Measurements from ENCODE around the gene SLC41A3. TPM values are rescaled to one million over a fixed set of nuclear protein-coding genes. Genes with fewer than 3 reads are reported as not detected.
"Not testable (repeated sequence)": the region's sequence is repeated elsewhere in the genome, so short reads cannot be mapped to it uniquely, and the experiment has no call there.

SLC41A3 gene
- total RNA-seq, 1 donor from 2014 or later = 22.9 TPM

DNA sequence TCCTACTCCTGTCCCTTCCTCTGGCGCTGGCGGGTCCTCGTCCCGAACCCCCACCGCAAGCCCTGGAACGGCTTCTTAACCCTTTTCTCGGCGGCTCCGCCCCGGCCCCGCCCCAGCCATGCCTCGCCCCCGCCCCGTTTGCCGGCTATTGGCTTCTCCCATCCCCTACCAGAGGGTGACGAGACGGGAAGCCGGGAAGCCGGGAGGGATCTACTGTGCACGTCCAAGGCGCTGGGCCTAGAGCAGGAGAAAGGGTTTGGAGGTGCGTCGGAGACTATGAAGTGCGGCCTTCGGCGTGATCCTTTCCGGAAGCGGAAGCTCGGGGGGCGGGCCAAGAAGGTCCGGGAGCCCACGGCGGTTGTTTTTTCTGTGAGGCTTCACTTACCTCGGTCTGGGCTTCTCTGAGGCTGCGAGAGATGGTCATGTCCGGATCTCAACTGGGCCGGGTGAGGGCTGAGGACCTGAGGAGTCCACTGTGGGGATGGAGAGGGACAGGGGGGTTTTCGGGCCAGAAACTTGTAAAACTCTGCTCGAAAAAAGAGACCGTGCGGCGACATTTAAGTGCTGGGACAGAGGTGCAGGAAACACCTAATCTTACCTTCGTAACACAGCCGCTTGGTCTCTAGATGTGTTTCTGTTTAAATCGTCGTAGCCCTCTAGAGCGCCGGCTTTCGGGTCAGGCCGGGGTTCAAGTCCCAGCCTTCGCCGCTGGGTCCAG lies 93.5 kb downstream of the SLC41A3 start:
- peak; percentile 96 for ATAC-seq

GRCh38 chr3:125984951-125985350 lies 99.0 kb downstream of the SLC41A3 start:
- not testable (repeated sequence) for ATAC-seq

DNA sequence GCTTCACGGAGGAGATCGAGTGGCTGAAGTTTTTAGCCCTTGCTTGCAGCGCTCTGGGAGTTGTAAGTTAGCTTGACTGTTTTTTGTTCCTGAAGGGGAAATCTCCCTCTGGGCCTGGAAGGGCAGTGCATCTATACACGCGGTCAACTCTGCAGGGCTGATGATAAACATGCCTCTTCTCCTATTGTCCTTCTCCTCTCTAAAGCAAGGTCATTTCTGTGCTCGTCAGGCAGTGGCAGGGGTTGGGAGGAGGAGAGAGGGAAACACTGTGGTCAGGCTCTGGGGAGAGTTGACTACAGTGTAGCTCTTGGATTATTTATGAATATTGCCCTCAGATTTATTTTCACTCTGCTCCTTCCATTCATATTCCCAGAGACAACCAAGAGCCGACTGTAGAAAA lies 106.8 kb downstream of the SLC41A3 start:
- not testable (repeated sequence) for ATAC-seq

DNA sequence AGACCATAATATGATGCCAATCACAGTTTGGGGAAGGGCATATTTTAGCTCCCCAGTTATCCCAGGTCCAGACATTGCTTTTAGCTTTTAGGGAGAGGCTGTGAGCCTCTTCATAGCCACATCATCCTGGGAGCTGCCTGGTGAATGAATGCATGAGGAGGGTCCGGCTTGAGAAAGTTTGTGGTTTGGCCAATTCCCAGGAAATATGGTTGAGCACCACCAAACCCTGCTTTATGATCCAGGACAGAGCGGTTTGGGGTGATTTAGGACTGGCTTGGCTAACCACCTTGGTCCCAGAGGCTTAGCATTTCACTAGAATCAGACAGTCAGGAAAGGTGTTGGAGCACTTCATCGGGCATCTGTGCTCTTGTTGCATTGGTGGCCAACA lies 107.9 kb downstream of the SLC41A3 start:
- ATAC-seq = not testable (repeated sequence)

DNA sequence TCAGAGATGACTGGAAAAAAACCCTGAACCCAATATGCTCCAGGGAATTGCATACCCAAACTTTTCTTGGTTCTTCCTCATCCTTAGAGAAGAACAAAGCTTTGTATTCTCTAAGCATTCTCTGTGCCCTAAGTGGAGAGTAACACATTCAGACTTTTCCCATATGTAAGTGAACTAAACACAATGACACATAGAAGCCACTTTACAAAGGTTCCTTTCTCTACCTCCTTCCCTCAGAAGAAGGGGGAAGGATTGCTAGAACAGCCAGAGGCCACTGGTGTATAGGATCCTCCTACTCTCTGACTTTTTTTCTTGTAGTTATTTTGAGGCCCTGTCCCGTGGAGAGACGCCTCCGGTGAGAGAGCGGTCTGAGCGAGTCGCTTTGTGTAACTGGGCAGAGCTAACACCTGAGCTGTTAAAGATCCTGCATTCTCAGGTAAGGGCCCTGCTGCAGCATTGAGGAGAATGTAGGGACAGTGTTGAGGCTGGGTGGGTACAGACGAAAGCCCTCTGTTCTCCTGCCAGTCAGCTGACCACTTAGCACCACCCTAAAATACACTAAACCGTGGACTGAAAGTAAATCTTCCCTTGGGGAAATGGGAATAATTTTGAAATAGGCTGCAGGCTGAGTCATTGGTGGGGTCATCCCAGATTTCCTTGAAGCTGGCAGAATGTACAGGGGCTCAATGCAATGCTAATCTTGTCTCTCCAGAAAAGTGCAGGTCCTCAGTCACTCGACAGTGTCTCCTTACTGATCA lies 108.5 kb downstream of the SLC41A3 start:
- not testable (repeated sequence) for ATAC-seq

DNA sequence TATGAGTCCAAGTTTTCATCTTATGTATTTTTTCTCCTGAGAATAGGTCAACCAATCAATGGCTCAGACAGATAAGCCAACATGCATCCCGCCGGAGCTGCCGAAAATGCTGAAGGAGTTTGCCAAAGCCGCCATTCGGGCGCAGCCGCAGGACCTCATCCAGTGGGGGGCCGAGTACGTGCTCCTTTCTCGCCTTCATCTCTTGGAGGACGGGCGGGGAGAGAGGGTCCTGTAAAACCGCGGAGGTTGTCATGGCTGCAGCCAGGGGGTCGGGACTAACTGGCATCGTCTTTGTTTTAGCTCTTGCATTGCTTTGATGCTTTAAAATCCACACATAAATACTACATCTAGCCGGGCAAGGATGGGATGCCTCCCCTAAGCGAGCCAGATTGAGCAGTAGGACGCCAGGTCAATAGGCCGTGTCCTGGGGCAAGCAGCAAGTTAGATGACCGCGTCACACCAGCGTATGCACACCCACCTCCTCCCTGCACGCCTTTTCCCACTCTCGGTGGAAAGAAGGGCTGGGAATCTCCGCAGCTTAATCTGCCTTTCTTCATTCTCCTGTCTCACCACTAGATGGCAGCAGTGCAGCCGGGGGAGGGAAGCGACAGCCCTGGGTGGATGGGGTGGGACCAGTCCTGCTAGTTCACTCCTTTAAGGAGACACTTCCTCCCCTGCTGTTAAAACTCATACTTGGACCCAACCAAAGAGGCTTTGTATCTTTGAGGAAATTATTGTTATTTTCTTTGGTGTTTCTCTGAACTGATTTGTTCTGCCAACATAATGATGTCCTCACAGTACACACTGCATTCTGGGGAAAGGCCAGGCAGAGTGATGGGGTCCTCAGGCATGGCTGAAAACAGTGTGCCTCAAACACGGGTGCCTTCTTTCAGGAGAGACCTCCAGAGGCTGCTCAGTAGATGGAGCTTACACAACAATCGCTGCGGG lies 111.7 kb downstream of the SLC41A3 start:
- ATAC-seq = peak; percentile 84

GRCh38 chr3:125968701-125969592 lies 115.0 kb downstream of the SLC41A3 start, which contains the start of gene ROPN1B:
ROPN1B (plus strand) TSS chr3:125969178; CDS start chr3:125972055, 2,877 bp downstream.
- ATAC-seq = peak; percentile 50

GRCh38 chr3:125968121-125968520 lies 115.8 kb downstream of the SLC41A3 start:
- not testable (repeated sequence) for ATAC-seq

DNA sequence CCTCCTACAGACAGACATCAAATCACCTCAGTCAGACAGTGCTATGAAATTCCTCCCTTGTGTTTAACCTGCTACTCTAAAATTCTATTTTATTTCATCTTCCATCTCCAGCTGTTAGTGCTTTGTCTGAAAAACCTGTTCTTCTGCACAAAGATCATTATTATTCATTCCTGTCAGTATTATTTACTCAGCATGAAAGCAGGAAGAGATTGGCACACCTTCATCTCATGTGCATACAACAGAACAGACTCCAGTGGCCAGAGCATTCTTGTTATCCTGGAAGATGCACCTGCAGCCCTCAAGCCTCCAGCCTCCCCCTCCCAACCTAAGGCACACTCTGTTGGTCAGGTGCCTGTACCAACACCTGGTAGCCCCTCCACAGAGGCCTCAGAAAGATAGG lies 116.8 kb downstream of the SLC41A3 start:
- peak; percentile 78 for ATAC-seq

DNA sequence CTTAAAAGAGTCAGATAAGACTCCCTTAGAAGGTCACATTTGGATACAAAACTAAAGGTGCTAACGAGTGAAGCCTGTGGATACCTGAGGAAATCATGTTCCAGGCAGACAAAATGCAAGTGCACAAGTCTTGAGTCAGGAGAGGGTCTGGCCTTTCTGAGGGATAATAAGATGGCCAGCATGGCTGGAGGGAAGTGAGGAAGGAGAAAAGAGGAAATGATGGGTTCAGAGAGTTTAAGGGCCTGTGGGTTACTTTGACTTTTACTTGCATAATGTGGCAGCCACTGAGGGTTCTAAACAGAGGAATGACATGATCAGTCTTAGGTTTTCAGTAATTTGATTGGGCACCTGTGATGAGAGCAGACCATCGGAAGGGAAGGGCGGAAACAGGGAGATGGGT lies 118.4 kb downstream of the SLC41A3 start:
- no peak for ATAC-seq

- not testable (repeated sequence) for ATAC-seq
Observed at GRCh38 chr3:125963834-125964233, 120.1 kb downstream of the SLC41A3 start.

- ATAC-seq = no peak
Observed at GRCh38 chr3:125961289-125961589, 122.7 kb downstream of the SLC41A3 start.

DNA sequence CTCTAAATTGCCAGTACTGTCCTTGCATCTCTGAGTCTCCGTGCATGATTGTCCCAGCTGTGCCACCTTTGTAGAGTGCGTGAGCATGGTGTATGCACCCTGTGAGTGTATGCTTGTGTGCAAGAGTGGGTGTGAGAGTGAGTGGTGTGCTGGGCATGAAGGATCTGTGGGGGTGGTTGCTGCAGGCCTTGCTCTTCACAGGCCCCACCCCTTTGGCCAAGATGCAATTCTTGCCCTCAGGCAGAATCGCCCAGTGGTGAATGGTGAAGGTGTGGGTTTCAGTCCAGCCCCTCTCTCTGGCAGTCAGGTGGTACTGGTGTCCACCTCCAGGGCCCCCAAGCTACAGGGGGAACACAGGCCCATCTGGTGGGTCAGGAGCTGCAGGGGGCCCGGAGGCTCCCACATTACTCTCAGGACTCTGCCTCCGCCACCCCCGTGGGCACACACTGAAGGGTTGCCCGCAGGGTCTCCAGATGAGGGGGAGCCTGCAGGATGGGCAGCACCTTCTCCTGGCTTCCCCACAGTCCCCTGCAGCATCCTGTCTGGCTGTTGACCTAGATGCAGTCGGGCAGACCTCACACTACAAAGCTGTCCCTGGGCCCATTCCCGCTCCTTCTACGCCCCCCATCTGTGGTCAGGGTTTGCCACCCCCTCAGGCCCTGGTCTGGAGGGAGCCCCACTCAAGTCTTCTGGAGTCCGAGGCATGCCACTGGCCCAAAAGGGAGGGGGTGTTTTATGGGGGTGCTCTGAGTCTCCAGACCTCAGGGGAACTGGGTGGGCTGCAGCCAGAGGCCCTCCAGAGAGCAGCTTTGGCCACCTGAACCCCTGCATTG lies 123.3 kb downstream of the SLC41A3 start:
- no peak for ATAC-seq

DNA sequence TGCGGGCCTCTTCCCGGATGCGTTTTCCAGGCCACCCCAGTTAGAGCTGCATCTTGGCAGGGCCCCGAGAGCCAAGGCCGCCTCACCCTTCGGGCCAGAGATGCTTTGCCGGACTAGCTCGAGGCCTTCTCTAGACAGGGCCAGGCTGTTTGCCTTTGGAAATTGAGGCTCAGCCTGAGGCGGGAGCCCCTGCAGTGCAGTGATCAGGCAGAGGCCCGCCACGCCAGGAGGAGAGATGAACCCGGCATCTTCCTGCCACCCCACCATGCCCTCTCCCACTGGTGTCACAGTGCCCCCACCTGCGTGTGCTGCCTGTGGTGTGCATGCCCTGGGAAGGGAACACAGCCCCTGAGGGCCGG lies 123.9 kb downstream of the SLC41A3 start:
- ATAC-seq = no peak

DNA sequence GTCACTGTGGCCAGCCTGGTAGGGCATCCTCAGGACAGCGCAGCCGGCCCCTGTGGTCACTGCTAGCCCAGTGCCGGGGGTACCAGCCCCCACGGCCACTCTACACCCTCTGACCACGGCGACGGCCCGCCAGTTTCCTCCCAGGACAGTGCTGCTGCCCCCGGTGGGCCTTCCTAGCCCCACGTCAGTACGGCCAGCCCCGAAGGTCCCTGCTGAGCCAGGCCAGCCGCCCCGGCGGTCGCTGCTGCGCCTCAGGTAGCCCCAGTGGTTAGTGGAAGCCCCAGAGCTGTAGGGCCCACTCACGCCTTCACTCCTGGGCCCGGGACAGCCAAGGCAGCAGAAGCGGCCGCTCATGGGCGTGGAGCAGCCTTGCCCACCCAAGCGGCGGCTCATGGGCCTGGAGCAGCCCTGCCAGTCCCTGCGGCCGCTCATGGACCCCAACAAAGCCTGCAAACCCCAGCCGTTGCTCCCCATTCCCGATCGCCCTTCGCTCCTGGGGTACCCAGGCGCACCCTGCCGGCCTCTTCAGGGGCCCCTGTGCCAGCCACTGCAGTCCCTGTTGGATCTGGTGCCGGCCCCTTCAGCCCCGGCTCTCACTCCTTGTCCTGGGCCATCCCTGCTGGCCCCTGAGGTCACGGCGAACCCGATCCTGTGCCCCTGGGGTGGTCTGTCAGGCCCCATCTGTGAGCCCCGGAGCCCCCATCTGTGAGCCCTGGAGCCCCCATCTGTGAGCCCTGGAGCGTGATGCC lies 124.4 kb downstream of the SLC41A3 start:
- ATAC-seq = peak; percentile 20

- peak; percentile 21 for ATAC-seq
Observed at GRCh38 chr3:125958511-125959316, 125.2 kb downstream of the SLC41A3 start.

DNA sequence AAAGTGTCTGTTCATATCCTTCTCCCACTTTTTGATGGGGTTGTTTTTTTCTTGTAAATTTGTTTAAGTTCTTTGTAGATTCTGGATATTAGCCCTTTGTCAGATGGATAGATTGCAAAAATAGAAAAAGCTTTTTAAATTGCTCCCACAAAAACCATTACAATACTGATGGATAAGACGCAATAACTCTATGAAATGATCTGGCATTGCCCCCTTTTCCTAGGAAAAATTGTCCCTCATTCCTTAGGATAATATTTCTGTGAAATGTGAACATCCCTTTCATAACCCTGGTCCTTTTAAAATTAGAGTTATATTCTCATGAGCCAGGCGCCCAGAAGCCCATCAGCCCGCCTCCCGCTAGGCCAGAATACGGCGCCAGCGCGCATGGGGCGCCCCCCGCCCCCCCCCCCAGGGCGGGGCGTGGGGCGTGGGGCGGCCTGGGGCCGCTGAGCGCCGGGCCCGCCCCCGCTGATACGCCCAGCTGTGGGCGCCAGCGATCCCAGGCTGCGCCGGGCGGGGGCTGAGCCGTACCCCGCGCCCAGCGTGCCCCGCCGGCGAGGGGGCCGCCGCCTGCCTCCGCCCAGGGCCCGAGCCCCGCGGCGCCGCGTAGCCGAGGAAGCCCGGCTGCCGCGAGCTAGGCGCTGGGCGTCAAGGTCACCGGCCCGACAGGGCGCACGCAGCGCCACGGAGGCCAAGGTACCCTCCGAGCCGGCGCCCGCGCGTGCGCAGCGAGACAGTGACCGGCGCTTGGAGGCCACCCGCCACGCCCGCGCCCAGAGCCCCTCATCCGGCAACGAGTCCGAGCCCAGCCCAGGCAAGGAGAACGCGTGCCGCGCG lies 126.0 kb downstream of the SLC41A3 start:
- ATAC-seq = peak; percentile 29

- ATAC-seq = not testable (repeated sequence)
Observed at GRCh38 chr3:125957020-125957419, 126.9 kb downstream of the SLC41A3 start.
